GM21723 (cell line): ENCODE measurements around the gene BMP8B.
"Not testable (repeated sequence)": the region's sequence is repeated elsewhere in the genome, so short reads cannot be mapped to it uniquely, and the experiment has no call there.

ENCODE experiments used
- ATAC-seq: cut with Tn5 transposase; IDR thresholded peaks from one replicate; pipeline ENCODE4 v1.9.1; 2021; ENCODE audit warnings: mild to moderate bottlenecking, moderate library complexity; ENCODE audit not compliant: unreplicated experiment

Gene BMP8B, protein sequence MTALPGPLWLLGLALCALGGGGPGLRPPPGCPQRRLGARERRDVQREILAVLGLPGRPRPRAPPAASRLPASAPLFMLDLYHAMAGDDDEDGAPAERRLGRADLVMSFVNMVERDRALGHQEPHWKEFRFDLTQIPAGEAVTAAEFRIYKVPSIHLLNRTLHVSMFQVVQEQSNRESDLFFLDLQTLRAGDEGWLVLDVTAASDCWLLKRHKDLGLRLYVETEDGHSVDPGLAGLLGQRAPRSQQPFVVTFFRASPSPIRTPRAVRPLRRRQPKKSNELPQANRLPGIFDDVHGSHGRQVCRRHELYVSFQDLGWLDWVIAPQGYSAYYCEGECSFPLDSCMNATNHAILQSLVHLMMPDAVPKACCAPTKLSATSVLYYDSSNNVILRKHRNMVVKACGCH

GRCh38 chr1:39788758-39789570 lies at the start of gene BMP8B:
BMP8B (minus strand) TSS chr1:39788865; CDS start chr1:39788485, 380 bp downstream.
- peak; percentile 65 for ATAC-seq

GRCh38 chr1:39836595-39837110 lies 48.0 kb upstream of the BMP8B start:
- no peak for ATAC-seq

- ATAC-seq, result no peak
These were observed 47.4 kb upstream of the BMP8B start for GRCh38 chr1:39835935-39836594.

DNA sequence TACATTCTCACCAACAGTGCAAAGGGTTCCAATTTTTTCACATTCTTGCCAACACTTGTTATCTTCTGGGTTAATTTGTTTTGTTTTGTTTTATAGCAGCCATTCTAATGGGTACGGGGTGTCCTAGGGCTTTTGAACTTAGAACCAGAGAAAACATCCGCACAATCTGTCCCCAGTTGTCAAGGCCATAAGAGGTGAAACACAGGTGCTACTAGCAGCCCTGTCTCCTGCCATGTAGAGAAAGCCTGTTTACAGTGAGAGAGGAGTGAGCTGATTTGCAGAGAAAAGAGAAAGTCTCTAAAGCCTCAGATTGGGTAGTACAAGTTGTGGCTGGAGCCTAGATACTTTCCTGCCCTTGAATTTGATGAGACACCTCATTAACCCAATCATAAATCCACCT lies 46.4 kb upstream of the BMP8B start:
- no peak for ATAC-seq

DNA sequence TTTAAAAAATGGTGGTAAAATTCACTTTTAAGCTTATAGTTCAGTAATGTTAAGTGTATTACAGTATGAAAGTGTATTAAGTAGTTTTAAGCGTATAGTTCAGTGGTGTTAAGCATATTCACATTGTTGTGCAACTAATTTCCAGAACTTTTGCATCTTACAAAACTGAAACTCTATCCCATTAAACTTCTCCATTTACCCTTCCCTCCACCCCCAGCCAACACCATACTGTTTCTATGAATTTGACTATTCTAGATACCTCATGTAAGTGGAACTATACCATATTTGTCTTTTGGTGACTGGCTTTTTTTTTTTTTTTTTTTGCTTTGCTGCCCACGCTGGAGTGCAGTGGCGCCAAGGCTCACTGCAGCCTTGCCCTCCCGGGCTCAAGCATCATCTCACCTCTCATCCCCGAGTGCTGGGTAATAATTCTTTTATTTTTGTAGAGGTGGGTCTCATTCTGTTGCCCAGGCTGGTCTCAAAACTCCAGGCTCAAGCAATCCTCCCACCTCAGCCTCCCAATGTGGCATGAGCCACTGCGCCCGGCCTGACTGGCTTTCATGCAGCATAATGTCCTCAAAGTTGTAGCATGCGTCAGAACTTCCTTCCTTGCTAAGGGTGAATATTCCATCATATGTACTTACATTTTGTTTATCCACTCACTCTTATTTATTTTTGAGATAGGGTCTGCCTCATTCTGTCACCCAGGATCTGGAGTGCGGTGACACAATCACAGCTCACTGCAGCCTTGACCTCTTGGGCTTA lies 45.1 kb upstream of the BMP8B start:
- no peak for ATAC-seq

GRCh38 chr1:39833121-39833520 lies 44.5 kb upstream of the BMP8B start:
- no peak for ATAC-seq

GRCh38 chr1:39832294-39832693 lies 43.6 kb upstream of the BMP8B start:
- no peak for ATAC-seq

DNA sequence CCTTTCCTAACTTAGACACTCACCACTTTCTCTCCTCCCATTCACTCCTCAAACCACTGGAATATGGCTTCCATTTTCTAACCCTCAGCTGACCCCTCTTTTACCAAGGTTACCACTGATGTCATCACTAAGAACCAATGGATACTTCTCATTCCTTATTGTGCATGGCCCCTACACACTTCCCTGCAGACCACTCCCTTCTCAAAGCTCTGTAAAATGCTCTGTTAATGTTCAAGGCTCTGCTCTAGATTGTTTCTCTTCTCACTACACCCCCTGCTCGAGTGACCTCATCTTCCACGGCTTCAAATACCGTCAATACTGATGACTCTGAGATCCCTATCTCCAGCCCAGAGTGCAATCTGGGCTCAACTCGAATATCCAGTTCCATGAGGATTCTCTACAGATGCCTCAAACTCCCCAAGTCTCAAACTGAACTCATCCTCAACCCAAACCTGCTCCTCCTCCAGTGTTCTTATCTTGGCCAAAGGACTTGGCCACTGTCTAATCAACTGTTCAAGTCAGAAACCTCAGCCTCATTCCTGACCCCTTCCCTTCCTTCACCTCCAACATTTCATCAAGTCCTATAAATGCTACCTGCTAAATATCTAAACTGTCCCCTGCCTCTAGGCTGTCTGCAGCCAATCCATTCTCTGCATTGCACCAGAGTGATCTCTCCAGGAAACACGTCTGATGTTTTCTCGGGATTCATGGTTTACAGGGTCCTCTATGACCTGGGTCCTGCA lies 41.3 kb upstream of the BMP8B start:
- no peak for ATAC-seq

GRCh38 chr1:39828734-39829133 lies 40.1 kb upstream of the BMP8B start:
- ATAC-seq, result no peak

- not testable (repeated sequence) for ATAC-seq
These were observed 39.6 kb upstream of the BMP8B start for GRCh38 chr1:39828255-39828654.

- no peak for ATAC-seq
These were observed 38.5 kb upstream of the BMP8B start for GRCh38 chr1:39827201-39827600.

GRCh38 chr1:39826583-39826982 lies 37.9 kb upstream of the BMP8B start:
- ATAC-seq, result no peak

DNA sequence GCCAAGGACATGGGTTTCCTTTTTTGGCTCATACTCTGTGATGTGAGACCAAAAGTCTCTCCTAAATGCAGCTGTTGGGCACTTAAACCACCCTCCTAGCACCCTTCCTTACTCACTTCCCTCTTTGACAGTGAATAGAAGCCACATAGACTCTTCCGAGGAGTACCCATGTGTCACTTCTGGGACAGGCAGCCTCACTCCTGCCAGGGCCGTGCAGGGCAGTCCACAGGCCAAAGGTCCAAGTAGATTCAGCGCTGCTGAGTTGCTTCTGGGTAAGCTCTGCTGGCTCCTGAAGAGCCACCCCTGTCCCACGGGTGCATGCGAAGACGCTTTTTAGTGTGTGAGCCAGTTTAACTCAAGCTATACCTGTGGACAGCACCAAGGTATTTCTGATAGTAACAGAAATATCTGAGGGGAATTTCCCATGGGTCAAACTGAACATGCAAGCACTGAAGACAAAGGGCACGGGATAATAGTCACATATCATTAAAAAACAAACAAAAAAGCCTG lies 36.8 kb upstream of the BMP8B start:
- ATAC-seq, result peak; percentile 57

DNA sequence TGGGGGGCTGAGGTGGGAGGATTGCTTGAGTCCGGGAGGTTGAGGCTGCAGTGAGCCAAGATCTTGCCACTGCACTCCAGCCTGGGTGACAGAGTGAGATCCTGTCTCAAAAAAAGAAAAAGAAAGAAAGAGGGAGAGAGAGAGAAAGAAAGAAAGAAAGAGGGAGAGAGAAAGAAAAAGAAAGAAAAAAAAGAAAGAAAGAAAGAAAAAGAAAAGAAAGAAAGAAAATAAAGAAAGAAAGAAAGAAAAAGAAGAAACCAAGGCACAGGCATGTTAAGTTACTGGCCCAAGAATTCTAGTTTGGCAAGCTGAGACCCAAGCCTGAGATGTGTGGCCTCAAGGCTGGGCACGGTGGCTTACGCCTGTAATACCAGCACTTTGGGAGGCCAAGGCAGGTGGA lies 34.8 kb upstream of the BMP8B start:
- ATAC-seq, result not testable (repeated sequence)

- no peak for ATAC-seq
These were observed 33.5 kb upstream of the BMP8B start for GRCh38 chr1:39822146-39822545.

GRCh38 chr1:39819091-39819812 lies 30.6 kb upstream of the BMP8B start:
- no peak for ATAC-seq

GRCh38 chr1:39818482-39818881 lies 29.8 kb upstream of the BMP8B start:
- ATAC-seq, result no peak

DNA sequence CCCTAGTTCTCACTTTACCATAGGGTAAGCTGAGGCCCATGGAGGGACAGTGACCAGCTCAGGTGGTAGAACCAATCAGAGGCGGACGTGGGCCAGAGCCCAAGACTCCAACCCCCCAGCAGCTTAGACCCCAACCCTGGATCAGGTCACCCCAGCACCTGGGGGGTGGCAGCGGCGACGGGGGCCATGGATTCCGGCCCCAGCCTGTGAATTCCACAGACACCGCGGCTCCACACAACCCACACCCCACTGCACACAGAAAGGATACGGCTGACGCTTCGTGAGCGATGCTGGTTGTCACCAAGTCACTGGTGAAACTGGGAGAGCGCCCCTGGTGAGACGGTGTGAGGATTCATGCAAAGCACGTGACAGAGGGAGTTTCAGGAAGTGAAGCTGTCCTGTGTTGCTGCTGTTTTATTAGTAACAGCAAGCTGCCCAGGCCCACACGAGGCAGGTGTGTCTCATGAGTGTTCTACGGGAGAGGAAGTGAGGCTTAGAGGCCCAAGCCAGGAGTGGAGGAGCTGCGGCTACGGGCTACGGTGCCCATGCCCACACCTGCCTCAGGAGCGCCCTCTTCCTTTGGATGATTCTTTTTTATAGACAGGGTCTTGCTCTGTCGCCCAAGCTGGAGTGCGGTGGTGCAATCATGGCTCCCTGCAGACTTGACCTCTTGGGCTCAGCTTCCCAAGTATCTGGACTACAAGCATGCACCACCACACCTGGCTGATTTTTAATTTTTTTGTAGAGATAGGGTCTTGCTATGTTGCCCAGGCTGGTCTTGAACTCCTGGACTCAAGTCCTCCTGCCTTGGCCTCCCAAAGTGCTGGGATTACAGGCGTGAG lies 28.6 kb upstream of the BMP8B start:
- ATAC-seq, result peak; percentile 83
